Measurements from ENCODE around the gene DGKB.

DGKB gene

GRCh38 chr7:14398526-14398925 lies 504.0 kb downstream of the DGKB start:
- DNase-seq (ENCODE audit: extremely low spot score), result no peak
- ChIA-PET CTCF (interaction anchor here (1.2 kb wide), 1 partner anchor 12 kb away, joined by 3 read pairs; no protein-coding TSS in a partner anchor), POLR2A (no interaction called here)
- no peak for TF ChIP-seq CTCF (IDR thresholded peaks at IDR 0.05; ENCODE audit: control extremely low read depth, extremely low read depth, low read depth, missing control alignments)

GRCh38 chr7:14395860-14396259 lies 506.7 kb downstream of the DGKB start:
- ChIA-PET CTCF (interaction anchor here (1.5 kb wide), 1 partner anchor 63 kb away, joined by 4 read pairs; no protein-coding TSS in a partner anchor), POLR2A (no interaction called here)
- TF ChIP-seq CTCF (IDR thresholded peaks at IDR 0.05; ENCODE audit: control extremely low read depth, extremely low read depth, low read depth, missing control alignments), result no peak
- no peak for DNase-seq (ENCODE audit: extremely low spot score)

- no peak for DNase-seq (ENCODE audit: extremely low spot score)
- ChIA-PET CTCF (no interaction called here), POLR2A (no interaction called here)
- no peak for TF ChIP-seq CTCF (IDR thresholded peaks at IDR 0.05; ENCODE audit: control extremely low read depth, extremely low read depth, low read depth, missing control alignments)
Measured at GRCh38 chr7:14394786-14395185, 507.8 kb downstream of the DGKB start.

GRCh38 chr7:14389595-14389994 lies 513.0 kb downstream of the DGKB start:
- ChIA-PET POLR2A (no interaction called here), CTCF (interaction anchor here (2.4 kb wide), 1 partner anchor 12 kb away, joined by 7 read pairs; no protein-coding TSS in a partner anchor)
- TF ChIP-seq CTCF (IDR thresholded peaks at IDR 0.05; ENCODE audit: control extremely low read depth, extremely low read depth, low read depth, missing control alignments), result no peak
- DNase-seq (ENCODE audit: extremely low spot score), result no peak

GRCh38 chr7:14389181-14389591 lies 513.4 kb downstream of the DGKB start:
- ChIA-PET POLR2A (no interaction called here), CTCF (interaction anchor here (2.4 kb wide), 1 partner anchor 12 kb away, joined by 7 read pairs; no protein-coding TSS in a partner anchor)
- TF ChIP-seq CTCF (IDR thresholded peaks at IDR 0.05; ENCODE audit: control extremely low read depth, extremely low read depth, low read depth, missing control alignments), result no peak
- no peak for DNase-seq (ENCODE audit: extremely low spot score)

GRCh38 chr7:14385074-14385473 lies 517.5 kb downstream of the DGKB start:
- CTCF ChIA-PET, result no interaction called here
- POLR2A ChIA-PET, result no interaction called here
- no peak for TF ChIP-seq CTCF (IDR thresholded peaks at IDR 0.05; ENCODE audit: control extremely low read depth, extremely low read depth, low read depth, missing control alignments)

GRCh38 chr7:14381936-14382335 lies 520.6 kb downstream of the DGKB start:
- CTCF ChIA-PET, result no interaction called here

More at GRCh38 chr7:14385074-14385473, 517.5 kb downstream of the DGKB start:
- DNase-seq (ENCODE audit: extremely low spot score), result no peak

More at GRCh38 chr7:14381936-14382335, 520.6 kb downstream of the DGKB start:
- no peak for DNase-seq (ENCODE audit: extremely low spot score)
- TF ChIP-seq CTCF (IDR thresholded peaks at IDR 0.05; ENCODE audit: control extremely low read depth, extremely low read depth, low read depth, missing control alignments), result no peak
- POLR2A ChIA-PET, result no interaction called here

Data from GM10248 (cell line).